Neutrophil (primary cell): ENCODE measurements around the gene FIBCD1.

Experiments used
- H3K27ac ChIP-seq: fragments of 200-600 bp; sonication (generic); 2 replicates; pipeline ENCODE4 v1.5.1; 2016; ENCODE audit warnings: mild to moderate bottlenecking, moderate library complexity
- H3K27me3 ChIP-seq: fragments of 200-600 bp; sonication (generic); 2 replicates; pipeline ENCODE4 v1.6.0; 2016; ENCODE audit warnings: mild to moderate bottlenecking
- H3K36me3 ChIP-seq: fragments of 200-600 bp; sonication (generic); 2 replicates; pipeline ENCODE4 v1.5.1; 2017
- H3K4me1 ChIP-seq, 2 experiments: fragments of 200-600 bp in 1 of 2; sonication (generic) in 1 of 2; 1 replicate in 1 of 2; 2 replicates in 1 of 2; pipeline versions ENCODE4 v1.5.1 to v1.6.1; 2013 to 2016; ENCODE audit warnings: low read depth in 1 of 2, low read length in 1 of 2, mild to moderate bottlenecking in 1 of 2, moderate library complexity in 1 of 2; ENCODE audit not compliant: control insufficient read depth in 1 of 2, insufficient read depth in 1 of 2
- H3K4me3 ChIP-seq, 2 experiments: fragments of 200-600 bp in 1 of 2; sonication (generic) in 1 of 2; 1 replicate in 1 of 2; 2 replicates in 1 of 2; pipeline ENCODE4 v1.5.1; 2013 to 2016; ENCODE audit warnings: low read depth in 1 of 2, low read length in 1 of 2, mild to moderate bottlenecking in 1 of 2, moderate library complexity in 1 of 2
- H3K9me3 ChIP-seq: fragments of 200-600 bp; sonication (generic); 2 replicates; pipeline ENCODE4 v1.5.1; 2016
- TF ChIP-seq, protein P1 (sequence below): fragments of 200-600 bp; sonication (generic); IDR thresholded peaks from 2 replicates; pipeline ENCODE4 v1.5.1; 2016; ENCODE audit warnings: antibody characterized with exemption

Gene FIBCD1

DNA sequence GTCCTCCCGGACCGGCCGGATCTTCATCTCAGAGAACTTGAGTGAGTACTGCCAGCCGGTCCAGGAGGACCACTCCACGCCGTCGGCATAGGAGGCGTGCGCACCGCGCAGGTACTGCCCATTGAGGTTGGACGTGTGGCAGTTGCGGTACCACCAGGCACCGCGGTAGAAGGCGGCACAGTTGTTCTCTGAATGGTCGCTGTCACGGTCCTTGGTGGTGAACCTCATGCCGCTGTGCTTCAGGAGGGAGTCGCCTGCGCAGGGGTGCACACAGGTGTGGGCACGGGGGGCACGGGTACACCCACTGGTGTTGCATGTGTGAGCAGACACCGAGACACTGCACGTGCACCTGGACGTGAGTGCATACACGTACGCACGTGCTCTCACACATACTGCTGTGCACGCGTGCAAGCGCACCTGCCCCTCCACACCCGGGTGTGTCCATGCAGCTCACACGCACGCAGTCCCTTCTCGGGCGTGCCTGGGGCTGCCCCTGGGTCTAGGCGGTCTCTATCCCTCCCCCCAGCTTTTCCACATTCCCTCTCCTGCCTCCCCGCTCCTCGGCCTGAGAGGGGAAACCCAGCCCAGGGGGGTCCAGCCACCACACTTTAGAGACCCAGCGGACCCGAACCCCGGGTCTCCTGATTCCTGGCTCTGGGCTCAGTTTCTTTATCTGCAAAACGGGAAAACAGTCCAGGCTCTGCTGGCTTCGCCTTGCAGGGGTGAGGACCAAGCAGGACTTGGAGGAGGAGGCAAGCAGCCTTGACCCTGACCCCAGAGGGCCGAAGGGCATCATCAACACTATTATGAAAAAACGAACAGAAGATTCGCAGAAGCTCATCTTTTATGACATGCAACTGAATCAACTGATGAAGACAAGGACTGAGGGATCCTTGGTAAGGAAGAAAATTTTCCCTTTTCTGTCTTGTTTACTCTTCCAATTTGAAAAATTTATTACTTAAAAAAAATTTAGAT, 34.7 kb downstream of the FIBCD1 start:
- no peaks in the 10 kb centered on the region for H3K4me1 ChIP-seq

DNA sequence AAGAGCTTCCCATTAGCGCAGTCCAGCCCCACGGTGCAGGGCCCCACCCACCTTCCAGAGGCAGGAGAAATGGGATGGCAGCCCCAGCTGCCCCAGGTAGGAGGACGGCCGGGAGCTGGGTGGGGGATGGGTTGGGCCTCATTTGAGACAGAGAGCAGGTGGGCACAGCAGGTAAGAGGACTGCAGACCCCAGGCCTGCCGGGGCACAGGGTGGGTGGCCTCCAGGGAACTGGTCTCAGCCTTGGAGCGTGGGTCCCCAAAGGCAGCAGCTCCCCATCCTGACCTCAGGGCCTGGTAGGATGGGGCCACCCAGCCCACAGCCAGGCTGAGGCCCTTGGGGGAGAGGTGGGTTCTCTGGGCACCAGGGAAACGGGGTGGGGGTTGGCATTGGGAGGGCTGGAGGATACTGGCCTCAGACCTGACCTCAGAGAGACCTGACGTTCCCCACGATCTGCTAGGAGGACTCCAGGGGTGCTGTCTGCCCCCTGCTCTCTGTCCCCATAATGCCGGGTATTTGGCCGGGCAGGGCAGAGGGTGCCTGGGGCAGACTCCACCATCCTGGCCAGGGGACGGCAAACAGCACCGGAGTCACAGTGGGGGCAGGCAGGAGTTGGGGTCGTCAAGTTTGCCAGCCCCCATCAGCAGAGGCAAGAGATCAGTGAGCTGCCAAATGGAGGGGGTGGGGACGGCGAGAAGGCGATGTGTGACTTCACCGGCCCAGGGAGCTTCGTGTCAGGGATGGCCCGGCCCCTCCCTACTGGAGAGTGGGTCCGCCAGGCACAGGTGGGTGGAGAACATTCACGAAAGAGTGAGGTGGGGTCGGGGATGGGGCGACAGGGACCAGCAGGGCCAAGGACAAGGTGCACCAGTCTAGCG, 35.6 kb downstream of the FIBCD1 start:
- TF ChIP-seq, protein P1, sequence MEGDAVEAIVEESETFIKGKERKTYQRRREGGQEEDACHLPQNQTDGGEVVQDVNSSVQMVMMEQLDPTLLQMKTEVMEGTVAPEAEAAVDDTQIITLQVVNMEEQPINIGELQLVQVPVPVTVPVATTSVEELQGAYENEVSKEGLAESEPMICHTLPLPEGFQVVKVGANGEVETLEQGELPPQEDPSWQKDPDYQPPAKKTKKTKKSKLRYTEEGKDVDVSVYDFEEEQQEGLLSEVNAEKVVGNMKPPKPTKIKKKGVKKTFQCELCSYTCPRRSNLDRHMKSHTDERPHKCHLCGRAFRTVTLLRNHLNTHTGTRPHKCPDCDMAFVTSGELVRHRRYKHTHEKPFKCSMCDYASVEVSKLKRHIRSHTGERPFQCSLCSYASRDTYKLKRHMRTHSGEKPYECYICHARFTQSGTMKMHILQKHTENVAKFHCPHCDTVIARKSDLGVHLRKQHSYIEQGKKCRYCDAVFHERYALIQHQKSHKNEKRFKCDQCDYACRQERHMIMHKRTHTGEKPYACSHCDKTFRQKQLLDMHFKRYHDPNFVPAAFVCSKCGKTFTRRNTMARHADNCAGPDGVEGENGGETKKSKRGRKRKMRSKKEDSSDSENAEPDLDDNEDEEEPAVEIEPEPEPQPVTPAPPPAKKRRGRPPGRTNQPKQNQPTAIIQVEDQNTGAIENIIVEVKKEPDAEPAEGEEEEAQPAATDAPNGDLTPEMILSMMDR: no peak
- Histone ChIP-seq H3K36me3 (no peaks in the 10 kb centered on the region), H3K27me3 (peaks cover 22% of the 10 kb centered on the region), H3K9me3 (no peaks in the 10 kb centered on the region), H3K4me1 (no peaks in the 10 kb centered on the region), H3K27ac (no peak overlapping the region), H3K4me3 (no peak overlapping the region)

More for the DNA sequence above, 34.7 kb downstream of the FIBCD1 start:
- Histone ChIP-seq H3K36me3 (no peaks in the 10 kb centered on the region), H3K9me3 (no peaks in the 10 kb centered on the region), H3K4me3 (no peak overlapping the region), H3K27ac (no peak overlapping the region), H3K27me3 (peaks cover 28% of the 10 kb centered on the region)
- TF ChIP-seq, protein P1: no peak

DNA sequence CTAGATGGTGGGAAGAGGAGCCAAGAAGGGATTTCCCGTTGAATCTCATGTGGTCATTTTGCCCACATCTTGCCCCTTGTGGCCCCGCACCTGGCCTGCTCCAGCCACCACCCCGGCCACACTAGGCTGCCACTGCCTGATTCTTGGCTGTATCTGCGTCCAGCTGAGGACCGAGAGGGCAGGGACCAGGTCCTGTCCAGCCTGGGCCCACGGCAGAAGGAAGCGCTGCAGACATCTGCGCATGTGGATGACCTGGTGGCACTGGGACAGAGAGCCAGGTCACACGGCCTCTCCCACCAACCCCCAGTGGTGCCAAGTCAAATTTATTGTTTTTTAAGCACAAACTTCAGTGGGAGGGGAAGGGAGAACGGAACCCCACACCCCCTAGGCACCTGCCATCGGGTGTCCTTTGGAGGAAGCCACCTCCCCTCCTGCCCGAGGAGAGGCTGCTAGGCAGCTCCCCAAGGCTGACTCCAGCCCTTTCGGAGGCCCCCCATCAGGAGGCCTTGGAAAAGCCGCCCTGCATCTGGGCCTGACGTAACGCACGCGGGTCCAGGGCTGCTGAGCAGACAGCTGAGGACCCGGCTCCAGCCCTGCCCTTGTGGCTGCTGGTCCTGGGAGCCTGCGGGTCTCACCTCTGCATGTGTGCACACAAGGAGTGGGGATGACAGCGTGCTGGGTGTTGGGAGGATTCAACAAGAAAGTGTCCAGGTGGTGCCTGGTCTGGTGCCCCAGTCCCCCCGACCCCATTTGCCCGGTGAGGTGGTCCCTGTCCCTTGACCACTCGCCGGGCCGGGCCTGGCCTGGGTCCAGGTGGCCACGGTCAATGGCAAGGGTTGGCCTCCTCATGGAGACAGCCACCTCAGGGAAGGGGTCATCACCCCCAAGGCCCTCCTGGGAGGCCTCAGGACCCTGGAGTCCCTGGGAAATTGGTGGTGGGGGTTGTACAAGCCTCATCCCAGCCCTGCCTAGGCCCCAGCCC, 36.6 kb downstream of the FIBCD1 start:
- Histone ChIP-seq H3K27ac (no peak overlapping the region), H3K4me3 (no peak overlapping the region), H3K27me3 (peaks cover 17% of the 10 kb centered on the region), H3K4me1 (no peaks in the 10 kb centered on the region), H3K9me3 (no peaks in the 10 kb centered on the region), H3K36me3 (no peaks in the 10 kb centered on the region)
- TF ChIP-seq, protein P1: no peak

DNA sequence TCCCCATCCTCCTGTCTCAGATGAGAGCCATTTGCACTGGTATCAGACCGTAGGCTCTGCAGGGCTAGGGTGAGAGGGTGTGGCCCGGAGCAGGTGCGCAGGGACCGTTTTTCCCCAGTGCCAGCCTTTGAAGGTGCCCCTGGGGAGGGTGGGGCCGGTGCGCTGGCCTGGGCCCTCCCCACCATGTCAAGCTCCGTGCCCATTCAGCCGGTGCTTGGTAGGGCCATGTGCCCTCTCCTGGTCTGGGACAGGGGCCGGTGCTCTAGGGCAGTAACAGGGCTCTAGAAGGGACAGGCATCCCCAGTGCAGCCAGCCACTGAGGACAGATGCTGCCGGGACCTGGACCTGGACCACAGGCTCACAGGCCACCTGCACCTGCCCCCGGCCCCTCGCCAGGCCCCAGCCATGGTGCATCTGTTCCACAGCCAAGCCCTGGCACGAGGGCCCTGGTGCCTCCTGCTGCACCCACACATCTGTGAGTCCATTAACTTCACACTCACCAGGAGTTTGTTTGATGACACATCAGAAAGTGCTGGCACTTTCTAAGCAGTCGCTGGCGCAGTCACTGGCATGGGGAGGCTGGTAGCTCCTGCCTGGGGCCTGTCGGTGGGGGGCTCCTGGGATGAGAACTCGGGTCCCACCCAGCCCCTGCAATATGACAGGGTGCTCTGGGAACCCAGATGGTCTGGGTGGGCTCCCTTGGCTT, 37.4 kb downstream of the FIBCD1 start:
- H3K4me1 ChIP-seq: no peaks in the 10 kb centered on the region
- peaks cover 10% of the 10 kb centered on the region for H3K27me3 ChIP-seq
- TF ChIP-seq, protein P1: no peak
- no peaks in the 10 kb centered on the region for H3K36me3 ChIP-seq
- H3K27ac ChIP-seq: no peak overlapping the region
- no peak overlapping the region for H3K4me3 ChIP-seq
- no peaks in the 10 kb centered on the region for H3K9me3 ChIP-seq
